MM.1S (cell line): ENCODE measurements around the gene NPTX1.

Source experiments
- DNase-seq: peaks from one replicate; pipeline ENCODE4 v3.0.0-alpha.2; 2015
- H2AFZ ChIP-seq: fragments of 300-600 bp; sonication (generic); 2 replicates; pipeline ENCODE4 v1.6.0; 2016; ENCODE audit warnings: antibody characterized with exemption, low read length
- H3F3A ChIP-seq: fragments of 300-600 bp; sonication (generic); 2 replicates; pipeline ENCODE4 v1.6.1; 2016; ENCODE audit warnings: mild to moderate bottlenecking, antibody characterized with exemption, low read length, moderate library complexity, mixed read lengths; ENCODE audit not compliant: insufficient read depth
- H3K27ac ChIP-seq: fragments of 300-600 bp; sonication (generic); 2 replicates; pipeline ENCODE4 v1.5.1; 2016; ENCODE audit warnings: mild to moderate bottlenecking, low read length
- H3K27me3 ChIP-seq: fragments of 300-600 bp; sonication (generic); replicated peaks from 2 replicates; pipeline ENCODE4 v1.6.0; 2016; ENCODE audit warnings: low read length; ENCODE audit not compliant: insufficient read depth
- H3K36me3 ChIP-seq: fragments of 300-600 bp; sonication (generic); replicated peaks from 2 replicates; pipeline ENCODE4 v1.6.1; 2016; ENCODE audit warnings: mild to moderate bottlenecking, low read length, mixed read lengths; ENCODE audit not compliant: insufficient read depth
- H3K4me1 ChIP-seq: fragments of 300-600 bp; sonication (generic); 2 replicates; pipeline ENCODE4 v1.6.1; 2016; ENCODE audit warnings: low read length, mixed read lengths
- H3K4me2 ChIP-seq: fragments of 300-600 bp; sonication (generic); 2 replicates; pipeline ENCODE4 v1.6.0; 2016; ENCODE audit warnings: low read depth, low read length
- H3K4me3 ChIP-seq: fragments of 300-600 bp; sonication (generic); 2 replicates; pipeline ENCODE4 v1.5.1; 2016; ENCODE audit warnings: low read length, mixed read lengths
- H3K79me2 ChIP-seq: fragments of 300-600 bp; sonication (generic); 2 replicates; pipeline ENCODE4 v1.6.1; 2016; ENCODE audit warnings: mixed run types, low read length, mixed read lengths
- H3K9ac ChIP-seq: fragments of 300-600 bp; sonication (generic); 2 replicates; pipeline ENCODE4 v1.6.1; 2016; ENCODE audit warnings: low read length, mixed read lengths
- H3K9me2 ChIP-seq: fragments of 300-600 bp; sonication (generic); replicated peaks from 2 replicates; pipeline ENCODE4 v1.6.1; 2016; ENCODE audit warnings: mild to moderate bottlenecking, low read length, mixed read lengths; ENCODE audit not compliant: insufficient read depth
- H3K9me3 ChIP-seq: fragments of 300-600 bp; sonication (generic); replicated peaks from 2 replicates; pipeline ENCODE4 v1.6.1; 2016; ENCODE audit warnings: mild to moderate bottlenecking, low read length, mixed read lengths; ENCODE audit not compliant: insufficient read depth
- H4K20me1 ChIP-seq: fragments of 300-600 bp; sonication (generic); 2 replicates; pipeline ENCODE4 v1.6.1; 2016; ENCODE audit warnings: mild to moderate bottlenecking, low read length, moderate library complexity, mixed read lengths; ENCODE audit not compliant: insufficient read depth
- EZH2 ChIP-seq: fragments of 300-600 bp; sonication (generic); optimal IDR thresholded peaks from 2 replicates; pipeline ENCODE3; 2017; ENCODE audit warnings: low read depth, mild to moderate bottlenecking, antibody characterized with exemption, low read length, mixed read lengths
- EZH2phosphoT487 ChIP-seq: fragments of 300-600 bp; sonication (generic); IDR thresholded peaks from 2 replicates; pipeline ENCODE4 v1.6.1; 2018; ENCODE audit warnings: antibody characterized with exemption, low read length
- TF ChIP-seq, protein P1 (sequence below): fragments of 300-600 bp; sonication (generic); IDR thresholded peaks from 2 replicates; pipeline ENCODE4 v1.5.1; 2016; ENCODE audit warnings: antibody characterized with exemption, low read length, mixed read lengths

Gene NPTX1

DNA sequence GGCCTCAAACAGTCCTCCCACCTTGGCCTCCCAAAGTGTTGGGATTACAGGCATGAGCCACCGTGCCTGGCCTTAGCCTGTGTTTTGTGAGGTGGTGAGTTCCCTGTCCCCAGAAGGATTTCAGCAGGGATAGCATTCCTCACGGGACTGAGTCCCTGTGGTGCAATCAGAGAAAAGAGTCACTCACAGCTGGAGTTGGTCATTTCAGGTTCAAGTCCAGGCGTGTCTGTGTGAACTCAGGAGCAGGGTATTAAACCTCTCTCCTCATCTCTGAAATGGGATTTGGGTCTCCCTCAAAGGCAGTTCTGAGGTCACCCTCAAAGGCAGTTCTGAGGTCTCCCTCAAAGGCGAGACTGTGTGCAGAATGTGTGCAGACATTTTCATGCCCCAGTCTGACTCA lies 28.6 kb downstream of the NPTX1 start:
- H3K4me3 ChIP-seq: no peak overlapping the region
- H3K9me2 ChIP-seq: no peaks in the 10 kb centered on the region
- H3K9ac ChIP-seq: no peak overlapping the region
- no peaks in the 10 kb centered on the region for H3K79me2 ChIP-seq
- H3K9me3 ChIP-seq: no peaks in the 10 kb centered on the region
- H3K27ac ChIP-seq: no peak overlapping the region
- no peak for TF ChIP-seq EZH2phosphoT487
- no peak for TF ChIP-seq EZH2
- TF ChIP-seq, protein P1, sequence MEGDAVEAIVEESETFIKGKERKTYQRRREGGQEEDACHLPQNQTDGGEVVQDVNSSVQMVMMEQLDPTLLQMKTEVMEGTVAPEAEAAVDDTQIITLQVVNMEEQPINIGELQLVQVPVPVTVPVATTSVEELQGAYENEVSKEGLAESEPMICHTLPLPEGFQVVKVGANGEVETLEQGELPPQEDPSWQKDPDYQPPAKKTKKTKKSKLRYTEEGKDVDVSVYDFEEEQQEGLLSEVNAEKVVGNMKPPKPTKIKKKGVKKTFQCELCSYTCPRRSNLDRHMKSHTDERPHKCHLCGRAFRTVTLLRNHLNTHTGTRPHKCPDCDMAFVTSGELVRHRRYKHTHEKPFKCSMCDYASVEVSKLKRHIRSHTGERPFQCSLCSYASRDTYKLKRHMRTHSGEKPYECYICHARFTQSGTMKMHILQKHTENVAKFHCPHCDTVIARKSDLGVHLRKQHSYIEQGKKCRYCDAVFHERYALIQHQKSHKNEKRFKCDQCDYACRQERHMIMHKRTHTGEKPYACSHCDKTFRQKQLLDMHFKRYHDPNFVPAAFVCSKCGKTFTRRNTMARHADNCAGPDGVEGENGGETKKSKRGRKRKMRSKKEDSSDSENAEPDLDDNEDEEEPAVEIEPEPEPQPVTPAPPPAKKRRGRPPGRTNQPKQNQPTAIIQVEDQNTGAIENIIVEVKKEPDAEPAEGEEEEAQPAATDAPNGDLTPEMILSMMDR: no peak
- H3K36me3 ChIP-seq: no peaks in the 10 kb centered on the region
- H3K4me1 ChIP-seq: no peaks in the 10 kb centered on the region
- peaks cover 88% of the 10 kb centered on the region for H3K27me3 ChIP-seq
- H3K4me2 ChIP-seq: no peak overlapping the region
- no peak for DNase-seq
- H4K20me1 ChIP-seq: no peaks in the 10 kb centered on the region
- no peak overlapping the region for H2AFZ ChIP-seq
- H3F3A ChIP-seq: no peaks in the 10 kb centered on the region

DNA sequence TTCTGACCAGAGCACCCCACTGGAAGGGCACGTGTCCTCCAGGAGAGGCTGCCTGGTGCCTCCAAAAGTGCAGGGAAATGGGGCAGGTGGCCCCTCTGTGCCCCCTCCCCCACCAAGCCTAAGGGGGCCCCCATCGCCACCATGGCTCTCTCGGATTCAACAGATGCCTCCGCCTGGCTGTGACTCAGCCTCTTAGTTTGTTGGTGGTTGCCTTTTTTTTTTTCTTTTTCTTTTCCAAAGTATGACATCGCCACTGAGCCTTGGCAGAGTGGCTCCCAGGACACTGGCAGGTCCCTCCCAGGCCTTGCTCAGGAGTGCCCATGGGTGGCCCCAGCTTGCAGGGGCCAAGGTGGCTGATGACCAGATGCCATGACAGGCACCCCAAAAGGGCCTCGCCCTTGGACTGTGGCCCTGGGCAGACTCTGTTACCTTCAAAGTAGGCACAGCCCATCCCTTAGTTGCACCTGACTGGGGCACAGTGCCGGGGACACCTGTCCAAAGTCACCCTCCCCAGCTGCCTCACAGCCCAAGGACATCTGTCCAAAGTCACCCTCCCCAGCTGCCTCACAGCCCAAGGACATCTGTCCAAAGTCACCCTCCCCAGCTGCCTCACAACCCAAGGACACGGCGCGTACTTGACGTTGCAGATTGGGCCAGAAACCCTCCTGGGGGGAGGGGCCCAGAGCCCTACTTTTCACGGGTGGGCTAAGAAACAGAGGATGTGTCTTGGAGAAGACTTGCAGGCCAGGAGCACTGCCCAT lies 29.6 kb downstream of the NPTX1 start:
- H3K4me3 ChIP-seq: no peak overlapping the region
- no peaks in the 10 kb centered on the region for H3F3A ChIP-seq
- no peaks in the 10 kb centered on the region for H4K20me1 ChIP-seq
- TF ChIP-seq, protein P1: no peak
- no peak for TF ChIP-seq EZH2
- no peak for TF ChIP-seq EZH2phosphoT487
- DNase-seq: no peak
- no peaks in the 10 kb centered on the region for H3K9me3 ChIP-seq
- no peaks in the 10 kb centered on the region for H3K9me2 ChIP-seq
- no peak overlapping the region for H3K9ac ChIP-seq
- no peaks in the 10 kb centered on the region for H3K36me3 ChIP-seq
- no peaks in the 10 kb centered on the region for H3K79me2 ChIP-seq
- no peak overlapping the region for H3K27ac ChIP-seq
- no peak overlapping the region for H2AFZ ChIP-seq
- H3K27me3 ChIP-seq: peaks cover 88% of the 10 kb centered on the region
- H3K4me1 ChIP-seq: no peaks in the 10 kb centered on the region
- no peak overlapping the region for H3K4me2 ChIP-seq

DNA sequence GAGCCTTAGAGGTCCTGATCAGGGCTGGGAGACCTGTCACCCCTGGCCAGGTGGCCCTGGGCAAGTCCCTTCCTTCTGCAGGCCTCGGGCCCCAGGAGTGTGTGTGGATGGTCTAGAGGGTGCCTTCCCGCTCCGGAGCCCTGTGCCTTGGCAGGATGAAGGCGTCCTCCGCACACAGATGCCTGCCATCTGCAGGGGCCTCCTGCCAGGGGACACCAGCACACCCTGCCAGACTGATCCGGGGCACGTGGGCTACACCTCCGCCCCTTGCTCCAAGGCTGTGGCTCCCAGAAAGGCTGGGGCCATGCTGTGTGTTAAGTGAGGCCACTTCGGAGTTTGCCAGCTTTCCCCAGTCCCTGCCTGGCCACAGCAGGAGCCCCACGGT lies 30.7 kb downstream of the NPTX1 start:
- no peak overlapping the region for H3K4me2 ChIP-seq
- H3K79me2 ChIP-seq: no peaks in the 10 kb centered on the region

More for the DNA sequence above, 30.7 kb downstream of the NPTX1 start:
- DNase-seq: no peak
- H3K36me3 ChIP-seq: no peaks in the 10 kb centered on the region
- no peak overlapping the region for H2AFZ ChIP-seq
- no peaks in the 10 kb centered on the region for H3K4me1 ChIP-seq
- no peak overlapping the region for H3K4me3 ChIP-seq
- H3K9me2 ChIP-seq: no peaks in the 10 kb centered on the region
- no peaks in the 10 kb centered on the region for H3F3A ChIP-seq
- no peaks in the 10 kb centered on the region for H4K20me1 ChIP-seq
- no peak overlapping the region for H3K27ac ChIP-seq
- TF ChIP-seq EZH2phosphoT487: no peak
- TF ChIP-seq, protein P1: no peak
- TF ChIP-seq EZH2: no peak
- H3K9me3 ChIP-seq: no peaks in the 10 kb centered on the region
- H3K9ac ChIP-seq: no peak overlapping the region
- peaks cover 87% of the 10 kb centered on the region for H3K27me3 ChIP-seq
